DND-41 (cell line): ENCODE data around the gene XIRP2.

ENCODE experiments used
- CTCF ChIP-seq: IDR thresholded peaks from 2 replicates; pipeline ENCODE4 v1.5.1; 2012; ENCODE audit warnings: borderline replicate concordance, low read length, moderate library complexity, mild to moderate bottlenecking; ENCODE audit not compliant: poor library complexity, severe bottlenecking; ENCODE audit errors: extremely low read depth
- EZH2 ChIP-seq: IDR thresholded peaks from 3 replicates; pipeline ENCODE4 v1.6.1; 2012; ENCODE audit warnings: borderline replicate concordance, low read depth, mild to moderate bottlenecking, moderate library complexity, low read length, inconsistent platforms; ENCODE audit not compliant: severe bottlenecking

GRCh38 chr2:167198576-167198975 is 310.3 kb downstream of the XIRP2 start:
- no peak for TF ChIP-seq EZH2
- no peak for TF ChIP-seq CTCF
